HepG2 (cell line): ENCODE data around the gene CACHD1. TPM values are rescaled to one million over a fixed set of nuclear protein-coding genes. Genes with fewer than 3 reads are reported as not detected.

Experiments
- ATAC-seq: fragments of 200-7000 bp; cut with Tn5 transposase; 3 replicates; pipeline ENCODE4 v1.9.1; 2020; ENCODE audit warnings: mild to moderate bottlenecking, moderate library complexity
- BruUV-seq: library from RNA; stranded (reverse); fragments of 400-500 nt; replicated peaks from 2 replicates; lab custom pipeline; 2021; lab: Mats Ljungman, UMichigan
- CTCF ChIA-PET: fragments of 300-600 bp; formaldehyde crosslinking; extraction: SDS; loops from one replicate; lab custom pipeline; 2021; ENCODE audit warnings: low total read pairs, inconsistent platforms, low intra/inter-chr PET ratio; lab: Yijun Ruan, JAX
- POLR2A ChIA-PET: fragments of 350-600 bp; sonication (Branson Sonifier 250); formaldehyde crosslinking; loops from one replicate; lab custom pipeline; 2020; ENCODE audit warnings: antibody characterized with exemption, inconsistent platforms; lab: Yijun Ruan, JAX
- DNase-seq: peaks from one replicate; pipeline ENCODE4 v3.0.0-alpha.2; 2015; ENCODE audit warnings: low spot score
- FAIRE-seq: peaks from 3 replicates; lab custom pipeline; 2011; peaks lifted over from hg19 to GRCh38; lab: Jason Lieb, UNC
- H2AFZ ChIP-seq: one replicate; pipeline ENCODE4 v1.6.1; 2011; ENCODE audit warnings: low read length, inconsistent platforms
- H3K27ac ChIP-seq: fragments of 300-600 bp; 3 replicates; pipeline ENCODE4 v1.8.0; 2011; ENCODE audit warnings: mixed run types, mild to moderate bottlenecking, mixed read lengths, low read length, inconsistent platforms; ENCODE audit not compliant: insufficient read depth; ENCODE audit errors: extremely low read length
- H3K27me3 ChIP-seq, 2 experiments: fragments of 200-600 bp in 1 of 2; 2 replicates in 1 of 2; 3 replicates in 1 of 2; pipeline versions ENCODE4 v1.6.0 to v1.8.0; 2011; ENCODE audit warnings: low read length in 2 of 2, mild to moderate bottlenecking in 2 of 2, moderate library complexity in 2 of 2, inconsistent platforms in 1 of 2; ENCODE audit not compliant: insufficient read depth in 2 of 2, control insufficient read depth in 1 of 2
- H3K36me3 ChIP-seq, 2 experiments: fragments of 200-600 bp in 1 of 2; replicated peaks in 1 of 2; 2 replicates in 1 of 2; 3 replicates in 1 of 2; pipeline versions ENCODE4 v1.5.1 to v1.8.0; 2011; ENCODE audit warnings: low read length in 2 of 2, inconsistent platforms in 1 of 2; ENCODE audit not compliant: insufficient read depth in 2 of 2, control insufficient read depth in 1 of 2
- H3K4me1 ChIP-seq: 2 replicates; pipeline ENCODE4 v1.5.1; 2012; ENCODE audit warnings: low read length, inconsistent platforms; ENCODE audit not compliant: insufficient read depth
- H3K4me2 ChIP-seq: 2 replicates; pipeline ENCODE4 v1.6.0; 2011; ENCODE audit warnings: low read depth, low read length, inconsistent platforms
- H3K4me3 ChIP-seq, 3 experiments: fragments of 200-600 bp in 1 of 3; sonication (generic), shearing (Covaris generic) in 1 of 3; replicated peaks in 1 of 3; 2 replicates each; pipeline ENCODE4 v1.5.1; 2011 to 2016; ENCODE audit warnings: low read length in 3 of 3, inconsistent platforms in 2 of 3, low read depth in 2 of 3, mild to moderate bottlenecking in 2 of 3, control low read depth in 1 of 3, mixed read lengths in 1 of 3; ENCODE audit not compliant: insufficient read depth in 1 of 3
- H3K79me2 ChIP-seq: one replicate; pipeline ENCODE4 v1.6.1; 2011; ENCODE audit warnings: low read length, inconsistent platforms; ENCODE audit not compliant: insufficient read depth
- H3K9ac ChIP-seq: 2 replicates; pipeline ENCODE4 v1.6.0; 2011; ENCODE audit warnings: mild to moderate bottlenecking, low read depth, low read length, inconsistent platforms; ENCODE audit not compliant: insufficient read depth
- H3K9me3 ChIP-seq: 2 replicates; pipeline ENCODE4 v1.5.1; 2012; ENCODE audit warnings: mild to moderate bottlenecking, low read length
- H4K20me1 ChIP-seq: 2 replicates; pipeline ENCODE4 v1.6.0; 2011; ENCODE audit warnings: inconsistent platforms, mild to moderate bottlenecking, low read length, moderate library complexity; ENCODE audit not compliant: insufficient read depth
- CHCHD3 ChIP-seq: sonication (generic); formaldehyde crosslinking; IDR thresholded peaks from 2 replicates; pipeline ENCODE4 v1.8.0; 2022; ENCODE audit warnings: mild to moderate bottlenecking, missing genetic modification reagents, moderate library complexity
- MNT ChIP-seq: fragments of 450-650 bp; IDR thresholded peaks from 2 replicates; pipeline ENCODE4 v1.6.1; 2016
- NONO ChIP-seq, 2 experiments: fragments of 450-650 bp in 1 of 2; sonication (generic) in 1 of 2; formaldehyde crosslinking in 1 of 2; IDR thresholded peaks in 1 of 2; conservative IDR thresholded peaks in 1 of 2; 2 replicates each; pipeline versions ENCODE4 v1.6.1 to v1.8.0; 2017 to 2022; ENCODE audit warnings: mild to moderate bottlenecking in 1 of 2, missing genetic modification reagents in 1 of 2, moderate library complexity in 1 of 2
- RBM39 ChIP-seq: fragments of 200-400 bp; formaldehyde crosslinking; IDR thresholded peaks from one replicate; pipeline ENCODE4 v1.6.1; 2018; ENCODE audit warnings: antibody characterized with exemption, mild to moderate bottlenecking, low read depth, low read length; ENCODE audit not compliant: poor library complexity, severe bottlenecking
- RFX5 ChIP-seq: IDR thresholded peaks from 2 replicates; pipeline ENCODE4 v1.6.1; 2011; ENCODE audit warnings: low read depth, low read length, improper control_type of control experiment
- WGBS: methylation state at CpG from one replicate; pipeline ENCODE4 v1.1.6; 2017; ENCODE audit warnings: low lambda C conversion rate; 5-methylcytosine and 5-hydroxymethylcytosine counted together
- in situ Hi-C: cut with HindIII; loops from 2 replicates; pipeline ENCODE4 v1.10.0; 2017; ENCODE audit warnings: low pct_unique_long_range_greater_than_20kb; ENCODE audit not compliant: extremely low pct_ligation_motif_present
- intact Hi-C: fragments of 100-400 bp; cut with micrococcal nuclease; formaldehyde crosslinking; loops from one replicate; pipeline ENCODE4 v1.10.0; 2022; ENCODE audit not compliant: unreplicated experiment
- polyA plus RNA-seq, 8 experiments: library from polyadenylated mRNA; depleted of rRNA in 3 of 8; stranded (reverse) in 7 of 8; unstranded in 1 of 8; fragments of >200 nt; fragmentation: Illumina TruSeq in 4 of 8; extraction: Trizol in 4 of 8; gene quantifications; 2 replicates each; pipeline versions ENCODE4 v1.2.1 to v1.2.3, GENCODE V29; 2011 to 2016; ENCODE audit warnings: low read depth in 4 of 8, missing spikeins in 1 of 8, mixed read lengths in 1 of 8; ENCODE audit not compliant: insufficient read depth in 1 of 8
- total RNA-seq, 5 experiments: library from RNA; depleted of rRNA; stranded (reverse); fragments of >200 nt; fragmentation: Illumina TruSeq; extraction: Trizol; gene quantifications; 2 replicates each; pipeline ENCODE4 v1.2.3, GENCODE V29; 2016; ENCODE audit warnings: low read depth in 1 of 5

The CACHD1 gene
- total and polyA plus RNA-seq, 2 of the 13 experiments (the other 11 are each of a cell fraction or from before 2014, with no cell fraction given) = 0.11 TPM; not detected in 1

GRCh38 chr1:64678366-64678765 lies 208.4 kb downstream of the CACHD1 start:
- WGBS = 25% methylated on average over 3 of the region's 3 CpGs
- H3K4me1 ChIP-seq = no peaks in the 10 kb centered on the region
- no peaks in the 10 kb centered on the region for H4K20me1 ChIP-seq
- in situ Hi-C loops = loop anchor here (10.0 kb wide), 1 partner anchor 414 kb away; no protein-coding TSS in a partner anchor
- H3K4me3 ChIP-seq = no peak overlapping the region
- peaks cover 1 to 3% of the 10 kb centered on the region in 2 experiments; a peak in 1 of 5 replicates for H3K27me3 ChIP-seq
- no peak overlapping the region for H3K9ac ChIP-seq
- TF ChIP-seq RBM39 (no peak), MNT (no peak), CHCHD3 (CRISPR knock-in tag) (no peak)
- no peak for DNase-seq
- H2AFZ ChIP-seq = no peak overlapping the region
- H3K9me3 ChIP-seq = no peaks in the 10 kb centered on the region
- no peak overlapping the region for H3K4me2 ChIP-seq
- H3K27ac ChIP-seq = no peak overlapping the region
- no peaks in the 10 kb centered on the region for H3K79me2 ChIP-seq
- no peak for FAIRE-seq
- CTCF ChIA-PET = no interaction called here
- no peaks in the 10 kb centered on the region for H3K36me3 ChIP-seq
- POLR2A ChIA-PET = no interaction called here
- ATAC-seq = no peak
- no TSS peak for BruUV-seq
- intact Hi-C loops = loop anchor here (5.0 kb wide), 1 partner anchor 126 kb away; no protein-coding TSS in a partner anchor

- H3K9me3 ChIP-seq = no peaks in the 10 kb centered on the region
- intact Hi-C loops (loop anchor here (5.0 kb wide), 1 partner anchor 127 kb away; no protein-coding TSS in a partner anchor), in situ Hi-C loops (loop anchor here (10.0 kb wide), 1 partner anchor 414 kb away; no protein-coding TSS in a partner anchor)
- no peaks in the 10 kb centered on the region for H3K79me2 ChIP-seq
- CTCF ChIA-PET = no interaction called here
- TF ChIP-seq RFX5 = peak; percentile 56
- no peak for TF ChIP-seq NONO (IDR thresholded peaks at IDR 0.05)
- TF ChIP-seq NONO (CRISPR knock-in tag; conservative IDR thresholded peaks at IDR 0.05) = no peak
- H2AFZ ChIP-seq = no peak overlapping the region
- 16% methylated on average over 6 of the region's 6 CpGs for WGBS
- FAIRE-seq (no peak), ATAC-seq (no peak), DNase-seq (no peak)
- no peaks in the 10 kb centered on the region for H3K36me3 ChIP-seq
- no peaks in the 10 kb centered on the region for H4K20me1 ChIP-seq
- no peak overlapping the region for H3K9ac ChIP-seq
- no TSS peak for BruUV-seq
- POLR2A ChIA-PET = no interaction called here
- no peak overlapping the region for H3K4me2 ChIP-seq
- no peak overlapping the region for H3K27ac ChIP-seq
- peaks cover 1 to 3% of the 10 kb centered on the region in 2 experiments; a peak in 2 of 5 replicates for H3K27me3 ChIP-seq
- no peaks in the 10 kb centered on the region for H3K4me1 ChIP-seq
- no peak overlapping the region for H3K4me3 ChIP-seq
Measured at GRCh38 chr1:64679177-64679576, 209.2 kb downstream of the CACHD1 start.
